NB4 (cell line): Measurements from ENCODE around the gene RIOK2.

ENCODE experiments used
- DNase-seq: peaks from one replicate; pipeline ENCODE4 v3.0.0; 2010; ENCODE audit warnings: low read depth
- H3K4me3 ChIP-seq: one replicate; pipeline ENCODE4 v1.5.1; 2011; ENCODE audit warnings: mild to moderate bottlenecking, low read depth, low read length, moderate library complexity
- MYC ChIP-seq: IDR thresholded peaks from 2 replicates; pipeline ENCODE4 v1.6.1; 2011; ENCODE audit warnings: low read depth, low read length
- POLR2A ChIP-seq: IDR thresholded peaks from 2 replicates; pipeline ENCODE4 v1.6.1; 2011; ENCODE audit warnings: mild to moderate bottlenecking; ENCODE audit not compliant: insufficient read length; ENCODE audit errors: extremely low read depth
- TF ChIP-seq, protein P1 (sequence below): IDR thresholded peaks from 2 replicates; pipeline ENCODE4 v1.6.1; 2011; ENCODE audit warnings: low read depth, low read length
- TF ChIP-seq, protein P2 (sequence below): IDR thresholded peaks from one replicate; pipeline ENCODE4 v1.5.1; 2012; ENCODE audit warnings: low read depth, low read length

RIOK2 gene

GRCh38 chr5:97224112-97224750 is 41.2 kb upstream of the RIOK2 start:
- DNase-seq: no peak
- H3K4me3 ChIP-seq: no peak overlapping the region
- TF ChIP-seq, protein P1, sequence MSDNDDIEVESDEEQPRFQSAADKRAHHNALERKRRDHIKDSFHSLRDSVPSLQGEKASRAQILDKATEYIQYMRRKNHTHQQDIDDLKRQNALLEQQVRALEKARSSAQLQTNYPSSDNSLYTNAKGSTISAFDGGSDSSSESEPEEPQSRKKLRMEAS: no peak
- TF ChIP-seq MYC: no peak
- TF ChIP-seq POLR2A: no peak
- TF ChIP-seq, protein P2, sequence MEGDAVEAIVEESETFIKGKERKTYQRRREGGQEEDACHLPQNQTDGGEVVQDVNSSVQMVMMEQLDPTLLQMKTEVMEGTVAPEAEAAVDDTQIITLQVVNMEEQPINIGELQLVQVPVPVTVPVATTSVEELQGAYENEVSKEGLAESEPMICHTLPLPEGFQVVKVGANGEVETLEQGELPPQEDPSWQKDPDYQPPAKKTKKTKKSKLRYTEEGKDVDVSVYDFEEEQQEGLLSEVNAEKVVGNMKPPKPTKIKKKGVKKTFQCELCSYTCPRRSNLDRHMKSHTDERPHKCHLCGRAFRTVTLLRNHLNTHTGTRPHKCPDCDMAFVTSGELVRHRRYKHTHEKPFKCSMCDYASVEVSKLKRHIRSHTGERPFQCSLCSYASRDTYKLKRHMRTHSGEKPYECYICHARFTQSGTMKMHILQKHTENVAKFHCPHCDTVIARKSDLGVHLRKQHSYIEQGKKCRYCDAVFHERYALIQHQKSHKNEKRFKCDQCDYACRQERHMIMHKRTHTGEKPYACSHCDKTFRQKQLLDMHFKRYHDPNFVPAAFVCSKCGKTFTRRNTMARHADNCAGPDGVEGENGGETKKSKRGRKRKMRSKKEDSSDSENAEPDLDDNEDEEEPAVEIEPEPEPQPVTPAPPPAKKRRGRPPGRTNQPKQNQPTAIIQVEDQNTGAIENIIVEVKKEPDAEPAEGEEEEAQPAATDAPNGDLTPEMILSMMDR: no peak

- H3K4me3 ChIP-seq: no peak overlapping the region
- no peak for DNase-seq
- TF ChIP-seq, protein P1: no peak
- TF ChIP-seq POLR2A: no peak
- TF ChIP-seq MYC: no peak
- TF ChIP-seq, protein P2: no peak
Observed at GRCh38 chr5:97223596-97223995, 40.5 kb upstream of the RIOK2 start.

DNA sequence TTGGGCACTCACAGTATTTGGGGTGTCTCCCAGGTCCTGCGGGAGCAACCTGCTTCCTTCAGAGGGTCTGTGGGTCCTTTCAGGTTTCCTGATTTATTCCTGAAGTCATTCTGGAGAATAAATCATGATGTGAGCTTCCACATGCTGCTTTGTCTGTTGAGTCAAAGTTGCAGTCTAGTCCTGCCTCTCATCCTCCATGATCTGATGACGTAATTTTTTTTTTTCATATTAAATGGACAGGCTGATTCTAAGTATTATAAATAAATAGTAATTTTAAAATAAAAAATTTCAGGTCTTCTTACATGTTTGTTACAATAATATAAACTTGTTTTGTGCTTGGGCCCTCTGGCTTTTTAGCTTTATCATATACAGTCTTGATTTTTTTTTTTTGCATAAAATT is 26.3 kb upstream of the RIOK2 start:
- TF ChIP-seq, protein P1: no peak
- no peak for TF ChIP-seq MYC
- TF ChIP-seq, protein P2: no peak
- no peak for TF ChIP-seq POLR2A
- no peak overlapping the region for H3K4me3 ChIP-seq
- DNase-seq: no peak

DNA sequence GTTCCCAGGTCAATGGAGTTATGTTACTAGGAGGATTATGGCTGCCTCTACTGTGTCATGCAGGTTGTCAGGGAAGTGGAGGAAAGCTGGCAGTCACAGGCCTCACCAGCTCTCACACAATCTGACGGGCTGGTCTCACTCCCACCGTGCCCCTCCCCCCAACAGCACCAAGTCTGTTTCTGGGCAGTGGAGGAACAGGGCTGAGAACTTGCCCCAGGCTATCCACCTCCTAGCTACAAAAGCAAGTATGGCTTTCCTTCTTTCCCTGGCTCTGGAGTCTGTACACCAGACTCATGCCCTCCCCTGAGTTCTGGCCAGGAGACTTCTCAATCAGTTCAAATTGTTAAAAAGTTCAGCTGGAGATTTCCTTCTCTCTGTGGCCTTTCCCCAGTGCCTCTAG is 25.7 kb upstream of the RIOK2 start:
- no peak for DNase-seq
- H3K4me3 ChIP-seq: no peak overlapping the region
- TF ChIP-seq, protein P2: no peak
- TF ChIP-seq POLR2A (no peak), MYC (no peak)
- TF ChIP-seq, protein P1: no peak

GRCh38 chr5:97208184-97208713 is 25.2 kb upstream of the RIOK2 start:
- TF ChIP-seq, protein P1: no peak
- TF ChIP-seq, protein P2: no peak
- DNase-seq: no peak
- no peak overlapping the region for H3K4me3 ChIP-seq
